Trophoblast cell (in vitro differentiated cells and primary cell): ENCODE measurements around the gene PSMA7.
A peak's percentile ranks its signal among the peaks of the same experiment; 100 is the strongest.

Source experiments
- DNase-seq, 2 donors: peaks; one replicate each; pipeline ENCODE4 v3.0.0-alpha.2; 2016
- H2AFZ ChIP-seq: 2 replicates; pipeline ENCODE4 v1.6.1; 2013; ENCODE audit warnings: low read length, moderate library complexity, mild to moderate bottlenecking; ENCODE audit not compliant: insufficient read depth, poor library complexity
- H2AK5ac ChIP-seq: 2 replicates; pipeline ENCODE4 v1.6.1; 2013; ENCODE audit warnings: mild to moderate bottlenecking, low read length
- H2BK120ac ChIP-seq: 2 replicates; pipeline ENCODE4 v1.6.1; 2013; ENCODE audit warnings: low read length, mild to moderate bottlenecking, moderate library complexity; ENCODE audit not compliant: insufficient read depth, poor library complexity
- H2BK12ac ChIP-seq: 2 replicates; pipeline ENCODE4 v1.6.1; 2013; ENCODE audit warnings: mild to moderate bottlenecking, low read length, moderate library complexity
- H2BK5ac ChIP-seq: 2 replicates; pipeline ENCODE4 v1.6.1; 2013; ENCODE audit warnings: low read length, low read depth, moderate library complexity, mild to moderate bottlenecking; ENCODE audit not compliant: poor library complexity
- H3K14ac ChIP-seq: 2 replicates; pipeline ENCODE4 v1.6.1; 2013; ENCODE audit warnings: mild to moderate bottlenecking, low read length
- H3K18ac ChIP-seq: 2 replicates; pipeline ENCODE4 v1.6.1; 2013; ENCODE audit warnings: mild to moderate bottlenecking, low read length
- H3K23ac ChIP-seq: 2 replicates; pipeline ENCODE4 v1.6.1; 2013; ENCODE audit warnings: low read length
- H3K27ac ChIP-seq: 2 replicates; pipeline ENCODE4 v1.5.1; 2013; ENCODE audit warnings: low read depth, mild to moderate bottlenecking, inconsistent platforms, low read length, moderate library complexity
- H3K27me3 ChIP-seq: 2 replicates; pipeline ENCODE4 v1.6.1; 2013; ENCODE audit warnings: inconsistent platforms, mild to moderate bottlenecking, low read length, moderate library complexity; ENCODE audit not compliant: insufficient read depth
- H3K36me3 ChIP-seq, 2 experiments: 1 replicate in 1 of 2; 2 replicates in 1 of 2; pipeline ENCODE4 v1.6.1; 2013; ENCODE audit warnings: low read length in 2 of 2, mild to moderate bottlenecking in 2 of 2, moderate library complexity in 1 of 2; ENCODE audit not compliant: insufficient read depth in 2 of 2, control insufficient read depth in 1 of 2
- H3K4ac ChIP-seq: 2 replicates; pipeline ENCODE4 v1.6.1; 2013; ENCODE audit warnings: low read depth, mild to moderate bottlenecking, low read length, moderate library complexity
- H3K4me1 ChIP-seq, 2 experiments: 1 replicate in 1 of 2; 2 replicates in 1 of 2; pipeline ENCODE4 v1.6.1; 2013; ENCODE audit warnings: low read length in 2 of 2, mild to moderate bottlenecking in 2 of 2, moderate library complexity in 1 of 2; ENCODE audit not compliant: insufficient read depth in 2 of 2, control insufficient read depth in 1 of 2
- H3K4me2 ChIP-seq: 2 replicates; pipeline ENCODE4 v1.6.1; 2013; ENCODE audit warnings: inconsistent platforms, mild to moderate bottlenecking, low read length, moderate library complexity
- H3K4me3 ChIP-seq: 2 replicates; pipeline ENCODE4 v1.5.1; 2013; ENCODE audit warnings: mild to moderate bottlenecking, low read depth, low read length, inconsistent platforms
- H3K79me1 ChIP-seq: one replicate; pipeline ENCODE4 v1.6.1; 2013; ENCODE audit warnings: low read length
- H3K79me2 ChIP-seq: 2 replicates; pipeline ENCODE4 v1.6.1; 2013; ENCODE audit warnings: low read length, mild to moderate bottlenecking; ENCODE audit not compliant: control insufficient read depth, insufficient read depth, poor library complexity
- H3K9ac ChIP-seq: 2 replicates; pipeline ENCODE4 v1.6.1; 2013; ENCODE audit warnings: mild to moderate bottlenecking, low read length
- H3K9me3 ChIP-seq: 2 replicates; pipeline ENCODE4 v1.6.1; 2013; ENCODE audit warnings: low read depth, mild to moderate bottlenecking, control low read depth, inconsistent platforms, low read length; ENCODE audit not compliant: insufficient read depth
- H4K12ac ChIP-seq: 2 replicates; pipeline ENCODE4 v1.6.1; 2013; ENCODE audit warnings: low read depth, mild to moderate bottlenecking, low read length, moderate library complexity
- H4K8ac ChIP-seq: 2 replicates; pipeline ENCODE4 v1.6.1; 2013; ENCODE audit warnings: low read depth, mild to moderate bottlenecking, low read length, moderate library complexity
- H4K91ac ChIP-seq: one replicate; pipeline ENCODE4 v1.6.1; 2013; ENCODE audit warnings: low read depth, mild to moderate bottlenecking, low read length, moderate library complexity
- whole genome bisulfite sequencing: extraction: QIAGEN DNeasy Blood & Tissue Kit; methylation state at CpG from one replicate; pipeline ENCODE4 v1.1.7; 2013; ENCODE audit warnings: missing lambda C conversion rate; ENCODE audit not compliant: insufficient read length, insufficient coverage; ENCODE audit errors: extremely low coverage; 5-methylcytosine and 5-hydroxymethylcytosine counted together

PSMA7 gene

GRCh38 chr20:62088258-62089127 is 54.7 kb downstream of the PSMA7 start:
- DNase-seq: peak; percentile 94 to 98
- Histone ChIP-seq H3K4me2 (no peak overlapping the region), H3K27ac (no peak overlapping the region), H3K4ac (no peak overlapping the region), H4K8ac (no peak overlapping the region), H3K27me3 (no peaks in the 10 kb centered on the region), H3K4me1 (peaks cover 5 to 11% of the 10 kb centered on the region in 2 experiments), H3K9me3 (peaks cover 10% of the 10 kb centered on the region), H3K36me3 (no peaks in the 10 kb centered on the region), H2AFZ (no peak overlapping the region), H2BK5ac (no peak overlapping the region), H3K9ac (no peak overlapping the region), H2BK12ac (no peak overlapping the region), H3K79me1 (peaks cover 3% of the 10 kb centered on the region), H3K79me2 (no peaks in the 10 kb centered on the region), H4K91ac (no peak overlapping the region), H3K4me3 (no peak overlapping the region), H3K14ac (no peak overlapping the region), H3K18ac (no peak overlapping the region), H2AK5ac (no peak overlapping the region), H3K23ac (no peak overlapping the region), H2BK120ac (no peak overlapping the region), H4K12ac (no peak overlapping the region)
- no CpG with 5 or more reads among the region's 15 CpGs for WGBS

- Histone ChIP-seq H2BK120ac (no peak overlapping the region), H3K14ac (no peak overlapping the region)
Observed at GRCh38 chr20:62087632-62088031, 55.6 kb downstream of the PSMA7 start.

GRCh38 chr20:62087227-62087626 is 56.0 kb downstream of the PSMA7 start:
- no peak overlapping the region for H2BK120ac ChIP-seq
- no peaks in the 10 kb centered on the region for H3K36me3 ChIP-seq
- WGBS: no CpG with 5 or more reads among the region's 11 CpGs
- no peak overlapping the region for H3K4ac ChIP-seq
- H4K8ac ChIP-seq: no peak overlapping the region
- H3K9ac ChIP-seq: no peak overlapping the region
- no peak overlapping the region for H2AFZ ChIP-seq
- H4K91ac ChIP-seq: no peak overlapping the region
- H3K23ac ChIP-seq: no peak overlapping the region
- H3K4me1 ChIP-seq: peaks cover 5 to 11% of the 10 kb centered on the region in 2 experiments
- DNase-seq: peak in 1 of 2 donors; percentile 61
- H3K4me2 ChIP-seq: no peak overlapping the region
- no peak overlapping the region for H3K27ac ChIP-seq
- peaks cover 3% of the 10 kb centered on the region for H3K79me1 ChIP-seq
- peaks cover 10% of the 10 kb centered on the region for H3K9me3 ChIP-seq
- no peak overlapping the region for H2BK5ac ChIP-seq
- peak overlapping the region; percentile 47 for H3K4me3 ChIP-seq
- H3K79me2 ChIP-seq: no peaks in the 10 kb centered on the region
- no peak overlapping the region for H3K14ac ChIP-seq
- H3K18ac ChIP-seq: no peak overlapping the region
- H2BK12ac ChIP-seq: no peak overlapping the region
- H4K12ac ChIP-seq: no peak overlapping the region
- H3K27me3 ChIP-seq: no peaks in the 10 kb centered on the region
- H2AK5ac ChIP-seq: no peak overlapping the region

More at GRCh38 chr20:62087632-62088031, 55.6 kb downstream of the PSMA7 start:
- no peak overlapping the region for H3K4ac ChIP-seq
- H3K36me3 ChIP-seq: no peaks in the 10 kb centered on the region
- H2AK5ac ChIP-seq: no peak overlapping the region
- DNase-seq: no peak
- no CpG with 5 or more reads among the region's 17 CpGs for WGBS
- peak overlapping the region; percentile 47 for H3K4me3 ChIP-seq
- no peak overlapping the region for H3K18ac ChIP-seq
- H3K79me2 ChIP-seq: no peaks in the 10 kb centered on the region
- H3K79me1 ChIP-seq: peaks cover 3% of the 10 kb centered on the region
- no peak overlapping the region for H4K12ac ChIP-seq
- peaks cover 5 to 11% of the 10 kb centered on the region in 2 experiments for H3K4me1 ChIP-seq
- H3K9ac ChIP-seq: no peak overlapping the region
- peaks cover 10% of the 10 kb centered on the region for H3K9me3 ChIP-seq
- no peak overlapping the region for H4K91ac ChIP-seq
- no peak overlapping the region for H2BK12ac ChIP-seq
- H3K23ac ChIP-seq: no peak overlapping the region
- no peak overlapping the region for H3K27ac ChIP-seq
- no peak overlapping the region for H2AFZ ChIP-seq
- H4K8ac ChIP-seq: no peak overlapping the region
- H2BK5ac ChIP-seq: no peak overlapping the region
- no peaks in the 10 kb centered on the region for H3K27me3 ChIP-seq
- no peak overlapping the region for H3K4me2 ChIP-seq
